KMS-11 (cell line): ENCODE results near the gene CYP26B1.

Experiments used
- H2AFZ ChIP-seq: fragments of 200-600 bp; sonication (generic); 2 replicates; pipeline ENCODE4 v1.6.1; 2016; ENCODE audit warnings: antibody characterized with exemption, mixed run types, low read depth
- H3K27ac ChIP-seq: fragments of 200-600 bp; sonication (generic); 2 replicates; pipeline ENCODE4 v1.6.1; 2016; ENCODE audit warnings: mild to moderate bottlenecking, mixed run types
- H3K27me3 ChIP-seq: fragments of 200-600 bp; sonication (generic); 2 replicates; pipeline ENCODE4 v1.6.1; 2017; ENCODE audit warnings: mild to moderate bottlenecking, low read depth, mixed run types, moderate library complexity; ENCODE audit not compliant: insufficient read depth
- H3K36me3 ChIP-seq: fragments of 200-600 bp; sonication (generic); 2 replicates; pipeline ENCODE4 v1.6.1; 2017; ENCODE audit warnings: mild to moderate bottlenecking, mixed run types; ENCODE audit not compliant: insufficient read depth
- H3K4me1 ChIP-seq: fragments of 200-600 bp; sonication (generic); 2 replicates; pipeline ENCODE4 v1.6.1; 2016; ENCODE audit warnings: mild to moderate bottlenecking, low read depth, mixed run types; ENCODE audit not compliant: poor library complexity, severe bottlenecking
- H3K4me2 ChIP-seq: fragments of 200-600 bp; sonication (generic); 2 replicates; pipeline ENCODE4 v1.7.0; 2016; ENCODE audit warnings: mild to moderate bottlenecking, mixed run types
- H3K4me3 ChIP-seq: fragments of 200-600 bp; sonication (generic); IDR thresholded peaks from 2 replicates; pipeline ENCODE4 v1.6.1; 2017; ENCODE audit warnings: low read depth, low read length, mixed read lengths; ENCODE audit not compliant: insufficient read depth
- H3K79me2 ChIP-seq: fragments of 200-600 bp; sonication (generic); 2 replicates; pipeline ENCODE4 v1.6.1; 2016; ENCODE audit warnings: low read depth, mixed run types; ENCODE audit not compliant: insufficient read depth
- H3K9ac ChIP-seq: fragments of 200-600 bp; sonication (generic); 2 replicates; pipeline ENCODE4 v1.6.1; 2016; ENCODE audit warnings: mild to moderate bottlenecking, mixed run types
- H4K20me1 ChIP-seq: fragments of 200-600 bp; sonication (generic); 2 replicates; pipeline ENCODE4 v1.6.1; 2016; ENCODE audit warnings: mild to moderate bottlenecking, mixed run types; ENCODE audit not compliant: insufficient read depth
- TF ChIP-seq, protein P1 (sequence below): fragments of 200-600 bp; sonication (generic); conservative IDR thresholded peaks from 2 replicates; pipeline ENCODE4 v1.6.1; 2017; ENCODE audit warnings: low read depth, mild to moderate bottlenecking, antibody characterized with exemption, low read length, moderate library complexity, mixed read lengths

Gene CYP26B1

DNA sequence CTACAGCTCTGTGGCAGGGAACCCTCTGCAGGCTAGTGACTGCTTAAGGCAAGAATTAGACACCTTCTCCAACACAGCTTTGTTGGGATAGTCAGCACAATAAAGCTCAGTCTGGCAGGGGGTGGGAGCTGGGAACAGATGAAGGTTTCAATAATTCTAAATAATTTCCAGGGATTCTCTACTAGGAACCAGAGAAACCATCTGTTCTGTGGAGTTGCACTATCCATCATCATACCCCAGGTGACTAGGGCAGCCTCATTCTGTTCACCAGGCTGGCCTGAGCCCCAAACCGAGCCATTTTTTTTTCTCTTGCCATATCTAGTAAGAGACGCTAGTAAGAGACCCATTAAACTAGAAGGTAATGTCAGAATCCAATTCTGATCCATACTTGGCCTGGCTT is 35.8 kb upstream of the CYP26B1 start:
- H3K4me2 ChIP-seq = no peak overlapping the region
- H3K4me1 ChIP-seq = no peaks in the 10 kb centered on the region
- no peak overlapping the region for H2AFZ ChIP-seq
- H3K27ac ChIP-seq = no peak overlapping the region
- TF ChIP-seq, protein P1, sequence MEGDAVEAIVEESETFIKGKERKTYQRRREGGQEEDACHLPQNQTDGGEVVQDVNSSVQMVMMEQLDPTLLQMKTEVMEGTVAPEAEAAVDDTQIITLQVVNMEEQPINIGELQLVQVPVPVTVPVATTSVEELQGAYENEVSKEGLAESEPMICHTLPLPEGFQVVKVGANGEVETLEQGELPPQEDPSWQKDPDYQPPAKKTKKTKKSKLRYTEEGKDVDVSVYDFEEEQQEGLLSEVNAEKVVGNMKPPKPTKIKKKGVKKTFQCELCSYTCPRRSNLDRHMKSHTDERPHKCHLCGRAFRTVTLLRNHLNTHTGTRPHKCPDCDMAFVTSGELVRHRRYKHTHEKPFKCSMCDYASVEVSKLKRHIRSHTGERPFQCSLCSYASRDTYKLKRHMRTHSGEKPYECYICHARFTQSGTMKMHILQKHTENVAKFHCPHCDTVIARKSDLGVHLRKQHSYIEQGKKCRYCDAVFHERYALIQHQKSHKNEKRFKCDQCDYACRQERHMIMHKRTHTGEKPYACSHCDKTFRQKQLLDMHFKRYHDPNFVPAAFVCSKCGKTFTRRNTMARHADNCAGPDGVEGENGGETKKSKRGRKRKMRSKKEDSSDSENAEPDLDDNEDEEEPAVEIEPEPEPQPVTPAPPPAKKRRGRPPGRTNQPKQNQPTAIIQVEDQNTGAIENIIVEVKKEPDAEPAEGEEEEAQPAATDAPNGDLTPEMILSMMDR = no peak
- no peak overlapping the region for H3K4me3 ChIP-seq
- H3K9ac ChIP-seq = no peak overlapping the region
- no peaks in the 10 kb centered on the region for H4K20me1 ChIP-seq
- no peaks in the 10 kb centered on the region for H3K36me3 ChIP-seq
- no peaks in the 10 kb centered on the region for H3K79me2 ChIP-seq
- H3K27me3 ChIP-seq = no peaks in the 10 kb centered on the region

DNA sequence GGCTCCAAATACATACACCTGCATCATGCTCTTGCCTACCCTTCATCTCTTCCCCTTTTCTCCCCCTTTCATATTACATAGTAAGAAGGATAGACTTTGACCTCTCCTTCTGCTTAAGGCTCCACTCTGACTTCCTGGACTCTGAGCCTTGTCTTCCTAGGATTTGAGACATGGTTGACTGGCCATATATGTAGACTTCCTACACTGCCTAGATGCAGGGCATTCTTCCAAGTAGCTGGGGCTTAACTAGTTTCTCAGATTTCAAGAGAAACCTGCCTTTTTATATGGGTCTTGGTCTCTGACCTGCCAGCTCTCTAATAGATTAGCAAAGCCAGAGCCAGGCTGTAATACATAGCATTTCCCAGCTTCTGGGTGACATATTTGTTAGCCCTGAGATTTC is 35.4 kb upstream of the CYP26B1 start:
- H3K27me3 ChIP-seq = no peaks in the 10 kb centered on the region
- no peaks in the 10 kb centered on the region for H3K36me3 ChIP-seq
- no peak overlapping the region for H3K9ac ChIP-seq
- TF ChIP-seq, protein P1 = no peak
- H3K4me3 ChIP-seq = no peak overlapping the region
- H3K4me2 ChIP-seq = no peak overlapping the region
- H4K20me1 ChIP-seq = no peaks in the 10 kb centered on the region
- H2AFZ ChIP-seq = no peak overlapping the region
- no peak overlapping the region for H3K27ac ChIP-seq
- H3K79me2 ChIP-seq = no peaks in the 10 kb centered on the region
- H3K4me1 ChIP-seq = no peaks in the 10 kb centered on the region

DNA sequence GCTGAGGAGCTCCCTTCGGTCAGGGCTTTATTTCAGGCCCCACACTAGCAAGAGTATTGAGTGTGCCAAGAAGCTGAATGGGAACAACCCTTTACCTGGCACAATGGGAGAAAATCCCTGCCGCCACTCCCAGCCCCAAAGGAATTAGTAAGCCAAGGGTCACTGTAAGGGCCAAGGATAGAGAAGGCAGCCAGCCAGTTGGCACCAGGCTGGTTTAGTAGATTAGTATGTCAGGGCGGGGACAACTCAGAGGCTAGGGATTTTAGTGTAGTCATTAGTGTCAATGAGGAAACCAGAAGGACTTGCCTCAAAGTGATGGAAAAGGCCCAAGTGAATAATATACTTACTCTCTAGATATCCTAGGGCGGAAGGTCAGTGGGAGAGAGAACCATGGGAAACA is 34.9 kb upstream of the CYP26B1 start:
- Histone ChIP-seq H3K4me2 (no peak overlapping the region), H2AFZ (no peak overlapping the region), H3K79me2 (no peaks in the 10 kb centered on the region), H4K20me1 (no peaks in the 10 kb centered on the region), H3K4me3 (no peak overlapping the region), H3K4me1 (no peaks in the 10 kb centered on the region), H3K27me3 (no peaks in the 10 kb centered on the region), H3K36me3 (no peaks in the 10 kb centered on the region), H3K27ac (no peak overlapping the region), H3K9ac (no peak overlapping the region)
- TF ChIP-seq, protein P1 = no peak

DNA sequence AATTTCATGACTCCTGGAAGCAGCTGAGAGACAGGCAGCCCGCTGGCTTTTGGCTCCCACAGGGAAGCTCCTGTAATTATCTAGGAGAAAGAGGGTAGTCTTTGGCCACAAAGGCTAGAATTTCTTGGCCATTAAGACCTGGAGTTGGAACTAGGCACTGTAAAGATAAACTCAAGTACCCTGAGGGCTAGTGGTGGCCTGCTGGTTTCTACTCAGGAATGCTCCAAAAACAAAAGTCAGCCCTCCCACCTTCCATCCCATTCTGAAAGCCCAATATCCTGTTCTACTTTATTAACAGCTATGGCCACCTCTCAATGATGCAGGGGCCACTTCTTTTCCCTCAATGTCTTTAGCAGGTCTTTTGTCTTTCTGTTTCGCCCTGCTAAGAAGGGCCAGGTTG is 34.0 kb upstream of the CYP26B1 start:
- H4K20me1 ChIP-seq = no peaks in the 10 kb centered on the region
- H3K4me3 ChIP-seq = no peak overlapping the region
- no peak overlapping the region for H2AFZ ChIP-seq
- no peaks in the 10 kb centered on the region for H3K79me2 ChIP-seq
- no peak overlapping the region for H3K4me2 ChIP-seq
- H3K36me3 ChIP-seq = no peaks in the 10 kb centered on the region
- no peaks in the 10 kb centered on the region for H3K27me3 ChIP-seq
- H3K9ac ChIP-seq = no peak overlapping the region
- TF ChIP-seq, protein P1 = no peak
- no peak overlapping the region for H3K27ac ChIP-seq
- no peaks in the 10 kb centered on the region for H3K4me1 ChIP-seq

DNA sequence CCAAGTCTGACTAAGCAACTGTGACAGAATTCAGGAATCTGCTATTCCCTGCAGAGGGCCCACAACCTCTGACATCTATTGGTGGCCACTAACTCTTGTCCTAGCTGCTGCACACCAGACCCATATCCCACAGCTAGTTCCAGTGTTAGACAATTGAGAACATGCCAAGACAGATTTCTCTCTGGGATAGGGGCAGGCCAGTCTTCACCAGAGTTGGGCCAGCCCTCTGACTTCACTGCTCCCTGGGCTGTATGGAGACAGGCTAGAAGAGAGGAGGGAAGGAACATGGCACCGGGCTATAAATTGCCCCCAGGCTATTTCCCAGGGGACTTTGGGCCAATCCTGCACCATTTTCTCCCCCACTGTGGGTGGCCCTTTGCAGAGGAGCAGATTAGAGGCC is 32.7 kb upstream of the CYP26B1 start:
- Histone ChIP-seq H3K4me1 (no peaks in the 10 kb centered on the region), H3K36me3 (no peaks in the 10 kb centered on the region), H3K4me2 (no peak overlapping the region)

More for the DNA sequence above, 32.7 kb upstream of the CYP26B1 start:
- TF ChIP-seq, protein P1 = no peak
- no peak overlapping the region for H3K4me3 ChIP-seq
- H3K27me3 ChIP-seq = no peaks in the 10 kb centered on the region
- H3K9ac ChIP-seq = no peak overlapping the region
- no peaks in the 10 kb centered on the region for H3K79me2 ChIP-seq
- H3K27ac ChIP-seq = no peak overlapping the region
- H4K20me1 ChIP-seq = no peaks in the 10 kb centered on the region
- H2AFZ ChIP-seq = no peak overlapping the region
